K562 (cell line): ENCODE measurements around the gene SKP2. TPM values are rescaled to one million over a fixed set of nuclear protein-coding genes. Genes with fewer than 3 reads are reported as not detected.

ENCODE experiments used
- ATAC-seq: fragments of 200-7000 bp; cut with Tn5 transposase; 3 replicates; pipeline ENCODE4 v1.9.1; 2020; ENCODE audit warnings: moderate library complexity
- BruUV-seq: library from RNA; stranded (reverse); fragments of 400-500 nt; replicated peaks from 2 replicates; lab custom pipeline; 2021; lab: Mats Ljungman, UMichigan
- CTCF ChIA-PET: fragments of 300-600 bp; formaldehyde crosslinking; extraction: SDS; loops from one replicate; lab custom pipeline; 2021; ENCODE audit warnings: low intra/inter-chr PET ratio; lab: Yijun Ruan, JAX
- POLR2A ChIA-PET: fragments of 300-600, 350-650 bp; sonication (Branson Sonifier 250); formaldehyde crosslinking; extraction: SDS; loops from one replicate; lab custom pipeline; 2021; ENCODE audit warnings: antibody characterized with exemption, inconsistent platforms; lab: Yijun Ruan, JAX
- DNase-seq, 4 experiments: peaks; one replicate each; pipeline versions ENCODE4 v3.0.0 to v3.0.0-alpha.2; 2011 to 2018; ENCODE audit warnings: low spot score in 3 of 4, mixed read lengths in 3 of 4; ENCODE audit errors: extremely low read depth in 1 of 4
- FAIRE-seq: peaks from 2 replicates; lab custom pipeline; 2011; peaks lifted over from hg19 to GRCh38; lab: Jason Lieb, UNC
- H2AFZ ChIP-seq: 2 replicates; pipeline ENCODE4 v1.6.0; 2011; ENCODE audit warnings: low read depth, low read length, control low read depth, inconsistent platforms
- H3K27ac ChIP-seq: fragments of 200-600 bp; 3 replicates; pipeline ENCODE4 v1.8.0; 2011; ENCODE audit warnings: low read depth, mild to moderate bottlenecking, control low read depth, inconsistent platforms, low read length, moderate library complexity, mixed read lengths; ENCODE audit errors: extremely low read depth
- H3K27me3 ChIP-seq, 2 experiments: fragments of 300-600 bp in 1 of 2; 2 replicates in 1 of 2; 3 replicates in 1 of 2; pipeline versions ENCODE4 v1.6.0 to v1.8.0; 2011; ENCODE audit warnings: inconsistent platforms in 2 of 2, low read length in 2 of 2, mild to moderate bottlenecking in 1 of 2, mixed read lengths in 1 of 2, moderate library complexity in 1 of 2; ENCODE audit not compliant: control insufficient read depth in 2 of 2, insufficient read depth in 2 of 2
- H3K36me3 ChIP-seq: fragments of 300-600 bp; 3 replicates; pipeline ENCODE4 v1.8.0; 2011; ENCODE audit warnings: mild to moderate bottlenecking, low read length, inconsistent platforms; ENCODE audit not compliant: control insufficient read depth, insufficient read depth
- H3K4me1 ChIP-seq, 2 experiments: fragments of 200-600 bp in 1 of 2; replicated peaks in 1 of 2; 2 replicates in 1 of 2; 3 replicates in 1 of 2; pipeline versions ENCODE4 v1.5.1 to v1.8.0; 2011; ENCODE audit warnings: inconsistent platforms in 2 of 2, low read length in 2 of 2, mild to moderate bottlenecking in 1 of 2, mixed read lengths in 1 of 2, moderate library complexity in 1 of 2; ENCODE audit not compliant: control insufficient read depth in 2 of 2, insufficient read depth in 2 of 2
- H3K4me2 ChIP-seq: 2 replicates; pipeline ENCODE4 v1.6.1; 2011; ENCODE audit warnings: low read length, control low read depth, inconsistent platforms, mixed read lengths; ENCODE audit not compliant: insufficient read depth
- H3K4me3 ChIP-seq: fragments of 200-600 bp; sonication (generic), shearing (Covaris generic); 2 replicates; pipeline ENCODE4 v1.5.1; 2016; ENCODE audit warnings: control low read depth, inconsistent platforms
- H3K79me2 ChIP-seq: fragments of 200-600 bp; 3 replicates; pipeline ENCODE4 v1.8.0; 2011; ENCODE audit warnings: low read length, inconsistent platforms; ENCODE audit not compliant: control insufficient read depth, insufficient read depth
- H3K9ac ChIP-seq, 2 experiments: 2 replicates each; pipeline versions ENCODE4 v1.6.0 to v1.6.1; 2011; ENCODE audit warnings: low read depth in 2 of 2, low read length in 2 of 2, control low read depth in 1 of 2, inconsistent platforms in 1 of 2, mild to moderate bottlenecking in 1 of 2, mixed read lengths in 1 of 2; ENCODE audit not compliant: insufficient read depth in 1 of 2
- H3K9me1 ChIP-seq: one replicate; pipeline ENCODE4 v1.6.0; 2011; ENCODE audit warnings: inconsistent platforms, mild to moderate bottlenecking, low read length, moderate library complexity; ENCODE audit not compliant: control insufficient read depth, insufficient read depth
- H3K9me3 ChIP-seq: replicated peaks from 2 replicates; pipeline ENCODE4 v1.5.1; 2011; ENCODE audit warnings: low read depth, low read length, inconsistent platforms; ENCODE audit not compliant: control insufficient read depth, insufficient read depth
- H4K20me1 ChIP-seq: replicated peaks from 2 replicates; pipeline ENCODE4 v1.6.1; 2011; ENCODE audit warnings: low read length, inconsistent platforms, mixed read lengths; ENCODE audit not compliant: control insufficient read depth, insufficient read depth
- ETV1 ChIP-seq: fragments of 450-650 bp; conservative IDR thresholded peaks from 2 replicates; pipeline ENCODE4 v1.6.1; 2016; ENCODE audit warnings: missing genetic modification characterization, control low read depth, low read depth, missing compliant biosample characterization
- GABPB2 ChIP-seq: fragments of 250-450 bp; sonication (Bioruptor Pico); conservative IDR thresholded peaks from 2 replicates; pipeline ENCODE4 v1.5.1; 2021; ENCODE audit warnings: mild to moderate bottlenecking
- PRMT5 ChIP-seq: sonication (generic); formaldehyde crosslinking; IDR thresholded peaks from 2 replicates; pipeline ENCODE4 v1.5.0; 2020; ENCODE audit warnings: missing genetic modification reagents
- STAT5B ChIP-seq: fragments of 250-450 bp; sonication (Bioruptor Pico); IDR thresholded peaks from 2 replicates; pipeline ENCODE4 v1.8.0; 2021; ENCODE audit warnings: mild to moderate bottlenecking, inconsistent platforms
- ZNF316 ChIP-seq: fragments of 450-650 bp; IDR thresholded peaks from 2 replicates; pipeline ENCODE4 v1.6.1; 2016
- WGBS: fragments of 100-300 bp; shearing (Covaris generic); methylation state at CpG from one replicate; pipeline ENCODE4 v1.1.6; 2016; ENCODE audit warnings: low coverage, mixed read lengths; ENCODE audit not compliant: insufficient coverage; ENCODE audit errors: missing lambda C conversion rate; 5-methylcytosine and 5-hydroxymethylcytosine counted together
- in situ Hi-C: fragments of 300-500 bp; cut with MboI; formaldehyde crosslinking; loops from 4 replicates; pipeline ENCODE4 v1.15.0; 2018; ENCODE audit warnings: inconsistent platforms, mixed read lengths
- intact Hi-C: fragments of 100-400 bp; cut with micrococcal nuclease; formaldehyde crosslinking; loops from 2 replicates; pipeline ENCODE4 v1.14.2; 2022
- polyA plus RNA-seq, 8 experiments: library from polyadenylated mRNA; depleted of rRNA in 4 of 8; stranded (reverse) in 5 of 8; unstranded in 3 of 8; fragments of >200 nt; fragmentation: Nextera tagmentation in 2 of 8; fragmentation: Illumina TruSeq in 1 of 8; extraction: Ambion mirVana in 2 of 8; extraction: Trizol in 1 of 8; gene quantifications; 2 replicates each; pipeline versions ENCODE4 v1.2.1 to v1.2.3, GENCODE V29; 2011 to 2014; ENCODE audit warnings: inconsistent platforms in 1 of 8, missing spikeins in 1 of 8
- total RNA-seq, 7 experiments: library from RNA; depleted of rRNA in 6 of 7; stranded (reverse); fragments of >200 nt in 6 of 7; fragmentation: Illumina TruSeq in 2 of 7; extraction: Trizol in 2 of 7; gene quantifications; 2 replicates each; pipeline versions ENCODE4 v1.2.1 to v1.2.3, GENCODE V29; 2011 to 2021; ENCODE audit warnings: low replicate concordance in 1 of 7
- TF ChIP-seq, protein P1 (sequence below): fragments of 250-450 bp; sonication (Bioruptor Pico); IDR thresholded peaks from 2 replicates; pipeline ENCODE4 v1.4.0; 2020; ENCODE audit warnings: mild to moderate bottlenecking, moderate library complexity
- TF ChIP-seq, protein P2 (sequence below): sonication (generic); formaldehyde crosslinking; IDR thresholded peaks from 2 replicates; pipeline ENCODE4 v1.8.1; 2023; ENCODE audit warnings: mild to moderate bottlenecking, missing genetic modification reagents

SKP2 gene
- total and polyA plus RNA-seq, 9 of the 15 experiments (the other 6 are each of a cell fraction or from before 2014, with no cell fraction given) = 30.0 to 97.5 (median 80.8) TPM

DNA sequence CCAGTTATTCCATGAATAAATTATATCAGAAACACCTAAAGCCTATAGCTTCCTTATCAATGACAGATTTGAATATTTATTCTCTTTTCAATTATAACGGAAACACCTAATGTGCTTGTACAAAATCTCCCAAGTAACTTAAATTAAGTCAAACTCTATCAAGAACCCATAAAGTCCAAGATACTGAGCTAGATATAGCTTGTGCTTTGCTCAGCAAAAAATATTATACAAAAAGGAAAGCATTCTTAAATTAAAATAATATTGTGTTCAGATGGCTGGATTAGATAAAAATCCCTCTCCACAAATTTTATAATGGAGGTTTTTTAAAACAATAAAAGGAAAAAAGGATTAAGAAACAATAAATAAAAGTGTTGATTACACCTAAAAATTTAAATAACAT is 66.1 kb downstream of the SKP2 start:
- peaks cover 65% of the 10 kb centered on the region; the same call in 1 of the 3 replicates for H3K36me3 ChIP-seq
- intact Hi-C loops = no loop called here
- CTCF ChIA-PET = interaction anchor here (0.6 kb wide), 1 partner anchor 66 kb away, joined by 3 read pairs; the partner anchor contains the start of gene SKP2

GRCh38 chr5:36222620-36223019 is 70.7 kb downstream of the SKP2 start:
- Histone ChIP-seq H3K27ac (no peak overlapping the region), H3K9ac (no peak overlapping the region), H3K9me1 (no peaks in the 10 kb centered on the region), H3K9me3 (no peaks in the 10 kb centered on the region), H3K79me2 (no peaks in the 10 kb centered on the region), H3K4me1 (no peaks in the 10 kb centered on the region), H3K4me2 (no peak overlapping the region), H4K20me1 (no peaks in the 10 kb centered on the region), H3K27me3 (no peaks in the 10 kb centered on the region), H2AFZ (no peak overlapping the region), H3K4me3 (no peak overlapping the region), H3K36me3 (peaks cover 56% of the 10 kb centered on the region; the same call in 1 of the 3 replicates)
- DNase-seq = no peak
- in situ Hi-C loops (no loop called here), intact Hi-C loops (no loop called here)
- FAIRE-seq = no peak
- no peak for ATAC-seq
- CTCF ChIA-PET = no interaction called here
- 100% methylated on average over 1 of the region's 1 CpG for WGBS
- BruUV-seq = no TSS peak
- POLR2A ChIA-PET = interaction anchor here (1.2 kb wide), 2 partner anchors 8 to 36 kb away, joined by 3 to 5 read pairs; no protein-coding TSS in a partner anchor
- TF ChIP-seq PRMT5 (CRISPR knock-in tag) = no peak
- TF ChIP-seq, protein P1, sequence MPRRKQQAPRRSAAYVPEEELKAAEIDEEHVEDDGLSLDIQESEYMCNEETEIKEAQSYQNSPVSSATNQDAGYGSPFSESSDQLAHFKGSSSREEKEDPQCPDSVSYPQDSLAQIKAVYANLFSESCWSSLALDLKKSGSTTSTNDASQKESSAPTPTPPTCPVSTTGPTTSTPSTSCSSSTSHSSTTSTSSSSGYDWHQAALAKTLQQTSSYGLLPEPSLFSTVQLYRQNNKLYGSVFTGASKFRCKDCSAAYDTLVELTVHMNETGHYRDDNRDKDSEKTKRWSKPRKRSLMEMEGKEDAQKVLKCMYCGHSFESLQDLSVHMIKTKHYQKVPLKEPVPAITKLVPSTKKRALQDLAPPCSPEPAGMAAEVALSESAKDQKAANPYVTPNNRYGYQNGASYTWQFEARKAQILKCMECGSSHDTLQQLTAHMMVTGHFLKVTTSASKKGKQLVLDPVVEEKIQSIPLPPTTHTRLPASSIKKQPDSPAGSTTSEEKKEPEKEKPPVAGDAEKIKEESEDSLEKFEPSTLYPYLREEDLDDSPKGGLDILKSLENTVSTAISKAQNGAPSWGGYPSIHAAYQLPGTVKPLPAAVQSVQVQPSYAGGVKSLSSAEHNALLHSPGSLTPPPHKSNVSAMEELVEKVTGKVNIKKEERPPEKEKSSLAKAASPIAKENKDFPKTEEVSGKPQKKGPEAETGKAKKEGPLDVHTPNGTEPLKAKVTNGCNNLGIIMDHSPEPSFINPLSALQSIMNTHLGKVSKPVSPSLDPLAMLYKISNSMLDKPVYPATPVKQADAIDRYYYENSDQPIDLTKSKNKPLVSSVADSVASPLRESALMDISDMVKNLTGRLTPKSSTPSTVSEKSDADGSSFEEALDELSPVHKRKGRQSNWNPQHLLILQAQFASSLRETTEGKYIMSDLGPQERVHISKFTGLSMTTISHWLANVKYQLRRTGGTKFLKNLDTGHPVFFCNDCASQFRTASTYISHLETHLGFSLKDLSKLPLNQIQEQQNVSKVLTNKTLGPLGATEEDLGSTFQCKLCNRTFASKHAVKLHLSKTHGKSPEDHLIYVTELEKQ (CRISPR knock-in tag) = no peak
- TF ChIP-seq, protein P2, sequence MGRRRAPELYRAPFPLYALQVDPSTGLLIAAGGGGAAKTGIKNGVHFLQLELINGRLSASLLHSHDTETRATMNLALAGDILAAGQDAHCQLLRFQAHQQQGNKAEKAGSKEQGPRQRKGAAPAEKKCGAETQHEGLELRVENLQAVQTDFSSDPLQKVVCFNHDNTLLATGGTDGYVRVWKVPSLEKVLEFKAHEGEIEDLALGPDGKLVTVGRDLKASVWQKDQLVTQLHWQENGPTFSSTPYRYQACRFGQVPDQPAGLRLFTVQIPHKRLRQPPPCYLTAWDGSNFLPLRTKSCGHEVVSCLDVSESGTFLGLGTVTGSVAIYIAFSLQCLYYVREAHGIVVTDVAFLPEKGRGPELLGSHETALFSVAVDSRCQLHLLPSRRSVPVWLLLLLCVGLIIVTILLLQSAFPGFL = no peak
- TF ChIP-seq STAT5B (CRISPR knock-in tag) = no peak
- TF ChIP-seq ETV1 = no peak

More for the DNA sequence above, 66.1 kb downstream of the SKP2 start:
- no peak overlapping the region for H3K9ac ChIP-seq
- H3K9me3 ChIP-seq = no peaks in the 10 kb centered on the region
- H4K20me1 ChIP-seq = no peaks in the 10 kb centered on the region
- no peaks in the 10 kb centered on the region for H3K27me3 ChIP-seq
- in situ Hi-C loops = no loop called here
- TF ChIP-seq ZNF316 = peak; percentile 41
- TF ChIP-seq GABPB2 = no peak
- no peaks in the 10 kb centered on the region for H3K4me1 ChIP-seq
- no TSS peak for BruUV-seq
- H3K79me2 ChIP-seq = no peaks in the 10 kb centered on the region
- DNase-seq = no peak
- H2AFZ ChIP-seq = no peak overlapping the region
- H3K27ac ChIP-seq = no peak overlapping the region
- no peaks in the 10 kb centered on the region for H3K9me1 ChIP-seq
- ATAC-seq = no peak
- POLR2A ChIA-PET = interaction anchor here (0.9 to 2.8 kb wide), 4 partner anchors 15 to 28 kb away, joined by 3 to 13 read pairs (median 4); partner anchors contain the start of gene NADK2
- H3K4me2 ChIP-seq = no peak overlapping the region
- no peak for FAIRE-seq
- no peak overlapping the region for H3K4me3 ChIP-seq
- WGBS = 88% methylated on average over 1 of the region's 1 CpG
